GM18907 (cell line): ENCODE data around the gene ZNF438.
A peak's percentile ranks its signal among the peaks of the same experiment; 100 is the strongest.

ENCODE experiments used
- ATAC-seq: cut with Tn5 transposase; IDR thresholded peaks from one replicate; pipeline ENCODE4 v1.9.1; 2021; ENCODE audit warnings: mild to moderate bottlenecking, moderate library complexity; ENCODE audit not compliant: unreplicated experiment

The ZNF438 gene

DNA sequence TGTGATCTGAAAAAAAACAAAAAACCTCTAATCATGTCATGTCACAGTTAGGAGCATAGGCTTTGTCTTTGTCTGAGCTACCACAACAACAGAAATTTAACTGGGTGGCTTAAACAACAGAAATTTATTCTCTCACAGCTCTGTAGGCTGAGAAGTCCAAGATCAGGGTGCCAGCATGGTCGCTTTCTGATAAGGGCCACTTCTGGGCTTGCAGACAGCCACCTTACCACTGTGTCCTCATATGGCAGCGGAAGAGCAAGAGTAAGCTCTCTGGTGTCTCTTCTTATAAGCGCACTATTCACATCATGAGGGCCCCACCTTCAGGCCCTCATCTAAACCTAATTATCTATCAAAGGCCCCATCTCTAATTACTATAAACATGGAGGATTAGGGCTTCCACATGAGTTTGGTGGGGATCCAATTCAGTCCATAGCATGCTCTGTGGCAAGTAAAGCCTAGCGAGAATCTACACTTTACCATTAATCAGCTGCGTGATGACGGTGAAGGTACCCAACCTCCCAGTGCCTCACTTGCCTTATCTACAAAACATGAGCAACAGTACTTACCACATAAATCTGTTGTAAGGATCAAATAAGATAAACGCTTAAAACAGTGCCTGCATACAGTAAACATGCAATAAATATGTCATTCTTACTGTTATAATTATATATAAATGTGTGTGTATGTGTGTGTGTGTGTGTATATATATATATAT is 17.3 kb downstream of the ZNF438 start:
- ATAC-seq, result no peak

DNA sequence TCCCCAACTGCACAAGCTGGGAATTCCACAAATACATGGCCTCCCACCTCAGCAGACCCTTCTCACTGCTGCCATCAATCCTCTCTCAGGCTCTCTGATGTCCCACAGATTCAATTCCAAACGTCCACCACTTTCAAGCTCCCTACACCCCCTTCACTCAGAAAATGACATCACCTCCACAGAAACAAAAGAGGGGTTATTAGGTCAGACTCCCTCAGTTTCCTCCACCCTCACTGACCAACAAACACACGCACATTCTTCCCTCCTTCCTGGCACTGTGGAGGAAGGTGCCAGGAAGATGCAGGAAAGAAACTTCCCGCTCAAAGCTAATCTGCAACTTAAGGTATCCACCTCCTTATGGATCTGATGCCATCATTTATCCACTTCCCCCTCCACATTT is 18.3 kb downstream of the ZNF438 start:
- no peak for ATAC-seq

DNA sequence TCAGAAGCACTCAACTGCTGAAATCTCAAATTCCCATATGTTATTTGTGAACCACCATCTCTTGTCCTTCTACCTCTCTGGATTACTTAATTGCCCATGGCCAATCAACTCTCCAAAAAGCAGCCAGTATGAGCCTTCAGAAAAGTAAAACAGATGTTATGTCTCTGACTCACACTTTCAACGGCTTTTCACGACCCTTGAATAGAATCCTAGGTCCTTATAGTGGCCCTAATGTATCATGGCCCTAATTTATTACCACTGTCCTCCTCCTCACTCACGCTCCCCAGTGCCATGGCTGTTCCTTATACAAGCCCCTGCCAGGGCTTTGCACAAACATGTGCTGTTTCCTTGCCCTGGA is 20.0 kb downstream of the ZNF438 start:
- ATAC-seq, result no peak

DNA sequence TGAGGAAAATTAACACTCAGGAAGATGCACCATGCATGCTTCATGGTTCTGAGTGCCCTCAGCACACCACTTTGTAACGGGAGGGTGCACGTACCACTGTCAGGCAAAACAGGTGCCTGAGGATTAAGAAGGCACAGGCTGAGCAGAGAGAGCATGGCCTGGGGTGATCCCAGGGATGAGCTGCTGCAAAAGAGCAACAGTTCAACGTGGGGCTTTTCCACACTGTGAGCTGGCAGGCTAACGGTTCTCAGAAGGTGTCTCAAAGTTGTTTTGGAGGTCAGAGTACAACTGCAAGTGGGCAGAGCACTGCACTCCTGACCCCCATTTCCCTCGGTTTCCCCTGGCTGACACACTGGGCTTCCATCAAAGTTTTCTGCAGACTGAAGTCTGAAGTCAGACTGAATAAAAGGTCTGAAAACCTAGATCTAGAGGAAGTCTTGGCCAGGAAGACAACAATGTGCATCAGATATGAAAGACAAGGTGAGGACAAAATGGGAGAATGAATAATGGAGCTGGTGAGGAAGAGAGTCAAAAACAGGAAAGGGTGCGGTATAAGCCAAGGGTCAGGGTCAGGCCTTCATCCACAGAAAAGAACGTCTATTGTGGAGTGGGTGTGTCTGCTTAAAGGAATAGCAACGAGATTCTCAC is 20.5 kb downstream of the ZNF438 start:
- no peak for ATAC-seq

DNA sequence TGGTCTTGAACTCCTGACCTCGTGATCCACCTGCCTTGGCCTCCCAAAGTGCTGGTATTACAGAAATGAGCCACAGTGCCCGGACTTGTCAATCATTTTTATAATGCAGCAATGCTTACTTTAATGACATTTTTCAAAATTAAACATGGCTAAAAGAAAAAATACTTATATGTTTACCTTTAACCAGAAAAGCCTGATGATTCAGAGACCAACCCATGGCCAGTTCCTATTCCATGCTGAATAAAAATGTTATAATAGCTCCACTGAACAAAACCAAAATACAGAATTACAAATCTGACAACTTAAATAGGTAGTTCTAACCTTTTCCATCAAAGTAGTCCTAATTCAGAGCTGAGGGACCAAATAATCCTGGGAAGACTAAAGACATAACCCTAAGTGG is 21.6 kb downstream of the ZNF438 start:
- ATAC-seq, result no peak

DNA sequence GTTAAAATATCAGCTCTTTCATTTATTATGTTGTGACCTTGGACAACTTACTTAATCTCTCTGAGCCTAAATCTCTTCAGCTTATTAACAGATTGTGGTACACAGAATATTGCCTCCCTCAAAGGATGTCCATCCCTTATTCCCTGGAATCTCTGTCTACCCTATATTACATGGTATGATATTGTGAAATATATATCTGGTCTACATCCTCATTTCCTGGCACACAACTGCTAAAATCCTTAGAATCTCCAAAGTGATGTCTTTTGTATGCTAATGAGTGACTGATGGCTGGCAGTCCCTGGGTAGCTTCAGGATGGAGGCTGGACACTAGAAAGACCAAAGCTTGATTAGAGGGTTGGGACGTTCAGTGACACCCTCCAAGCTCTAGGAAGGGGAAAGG is 25.8 kb downstream of the ZNF438 start:
- ATAC-seq, result no peak

DNA sequence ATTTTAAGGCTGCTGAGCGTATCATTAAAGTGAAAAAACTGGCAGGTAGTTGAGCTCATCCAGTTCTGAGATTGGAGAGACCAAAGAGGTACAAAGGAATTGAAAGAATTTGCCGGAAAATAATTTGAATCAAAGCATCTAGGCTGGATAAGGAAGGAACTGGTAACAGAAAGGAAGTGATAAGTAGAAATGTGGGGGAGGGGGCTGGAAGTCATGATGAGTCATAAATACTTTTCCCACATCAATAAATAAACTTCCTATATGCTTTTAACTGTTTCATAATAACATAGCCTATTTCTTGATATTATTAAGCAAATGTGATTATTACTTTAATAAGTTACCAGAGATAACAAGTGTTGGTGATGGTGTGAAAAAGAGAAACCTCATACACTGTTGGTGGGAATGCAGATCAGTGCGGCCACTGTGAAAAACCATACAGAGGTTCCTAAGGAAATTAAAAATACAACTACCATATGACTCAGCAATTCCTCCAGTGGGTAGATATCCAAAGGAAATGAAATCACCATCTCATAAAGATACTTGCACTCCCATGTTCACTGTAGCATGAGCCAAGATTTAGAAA is 27.0 kb downstream of the ZNF438 start:
- no peak for ATAC-seq

DNA sequence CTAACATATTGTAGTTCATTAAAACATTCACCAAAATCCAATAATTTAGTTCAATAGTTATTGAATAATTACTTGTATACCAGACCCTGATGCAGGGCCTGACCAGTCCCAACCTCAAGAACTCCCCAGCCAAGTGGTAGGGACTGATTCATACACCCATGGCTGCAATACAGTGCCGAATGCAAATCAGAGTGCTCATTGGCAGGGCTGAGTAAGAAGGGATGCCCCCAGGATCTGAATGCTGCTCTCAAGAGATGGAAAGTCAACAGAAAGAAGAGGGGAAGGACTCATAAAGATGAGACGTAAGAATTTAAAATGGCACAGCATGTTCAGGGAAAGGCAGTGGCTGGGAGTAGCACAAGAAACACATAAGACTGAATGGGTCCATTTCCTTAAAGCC is 29.9 kb downstream of the ZNF438 start:
- no peak for ATAC-seq

DNA sequence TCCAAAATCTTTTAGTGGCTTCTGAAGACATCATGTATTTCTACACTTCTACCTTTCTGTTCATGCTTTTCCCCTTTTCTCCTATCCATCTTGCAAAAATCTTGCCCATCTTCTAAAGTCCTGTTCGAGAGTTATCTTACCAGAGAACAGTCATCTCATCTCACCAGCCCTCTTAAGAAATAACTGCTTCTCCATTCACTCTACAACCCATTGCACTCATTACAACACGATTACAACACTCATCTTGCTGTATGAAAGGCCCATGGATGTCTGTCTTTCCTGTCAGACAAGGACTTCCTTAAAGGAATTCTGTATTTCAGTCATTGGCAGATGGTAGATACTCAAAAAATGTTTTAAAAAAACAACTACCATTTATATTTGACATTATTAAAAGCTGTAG is 30.8 kb downstream of the ZNF438 start:
- ATAC-seq, result no peak

DNA sequence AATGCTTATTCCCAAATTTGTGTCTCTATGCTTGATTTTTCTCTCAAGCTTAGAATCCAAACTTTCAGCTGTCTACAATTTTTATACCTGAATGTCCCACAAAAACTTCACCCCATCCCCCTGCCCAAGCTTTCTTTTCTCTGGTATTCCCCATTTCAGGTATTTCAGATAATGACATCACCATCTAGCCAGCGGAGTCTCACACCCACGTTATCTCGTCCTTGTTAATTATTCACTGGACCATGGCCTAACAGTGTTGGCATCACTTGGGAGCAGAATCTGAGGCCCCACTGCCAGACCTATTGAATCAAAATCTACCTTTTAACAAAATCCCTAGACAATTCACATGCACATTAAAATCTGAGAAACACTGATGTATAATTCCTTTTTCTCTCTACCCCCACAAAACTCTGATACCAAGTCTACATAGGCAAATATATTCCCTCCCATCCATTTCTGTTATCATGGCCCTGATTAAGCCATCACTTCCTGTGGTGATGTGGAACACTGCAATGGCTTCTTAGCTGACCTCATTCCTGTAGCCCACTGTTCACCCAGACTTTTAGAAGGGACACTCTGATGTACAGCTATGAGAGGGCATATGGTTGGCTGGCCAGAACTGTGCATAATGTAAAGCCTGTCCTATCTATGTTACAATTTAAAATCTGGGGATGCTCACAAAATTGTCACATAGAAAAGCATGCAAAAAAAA is 31.4 kb downstream of the ZNF438 start:
- ATAC-seq, result no peak

DNA sequence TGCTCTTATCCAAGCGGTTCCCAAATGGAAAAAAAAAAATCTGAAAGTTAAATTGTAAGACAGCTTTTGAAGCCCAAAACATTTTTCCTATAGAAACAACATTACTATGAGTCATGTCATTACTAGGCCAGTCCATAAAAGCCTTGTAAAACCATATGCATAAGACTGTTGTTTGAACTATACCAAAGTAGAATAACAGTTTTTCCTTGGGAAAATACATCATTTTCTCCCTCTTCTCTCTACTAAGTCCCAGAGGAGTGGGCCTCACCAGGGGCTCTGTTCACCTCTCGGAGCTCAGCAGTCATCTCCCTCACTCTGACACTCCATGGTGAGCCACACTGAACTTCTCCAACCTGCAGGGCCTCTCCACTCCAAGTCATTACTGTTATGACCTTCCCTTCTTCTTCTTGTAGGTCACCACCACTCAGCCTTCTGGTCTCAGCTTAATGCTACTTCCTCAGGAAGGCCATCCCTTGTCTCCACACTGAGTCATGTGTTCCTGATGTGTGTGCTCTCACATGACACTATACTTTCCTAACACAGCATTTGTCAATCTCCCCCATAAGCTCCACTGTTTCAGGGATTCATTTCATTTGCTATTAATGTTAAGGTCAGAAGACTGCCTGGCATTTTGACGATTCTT is 32.5 kb downstream of the ZNF438 start:
- ATAC-seq, result peak; percentile 19

DNA sequence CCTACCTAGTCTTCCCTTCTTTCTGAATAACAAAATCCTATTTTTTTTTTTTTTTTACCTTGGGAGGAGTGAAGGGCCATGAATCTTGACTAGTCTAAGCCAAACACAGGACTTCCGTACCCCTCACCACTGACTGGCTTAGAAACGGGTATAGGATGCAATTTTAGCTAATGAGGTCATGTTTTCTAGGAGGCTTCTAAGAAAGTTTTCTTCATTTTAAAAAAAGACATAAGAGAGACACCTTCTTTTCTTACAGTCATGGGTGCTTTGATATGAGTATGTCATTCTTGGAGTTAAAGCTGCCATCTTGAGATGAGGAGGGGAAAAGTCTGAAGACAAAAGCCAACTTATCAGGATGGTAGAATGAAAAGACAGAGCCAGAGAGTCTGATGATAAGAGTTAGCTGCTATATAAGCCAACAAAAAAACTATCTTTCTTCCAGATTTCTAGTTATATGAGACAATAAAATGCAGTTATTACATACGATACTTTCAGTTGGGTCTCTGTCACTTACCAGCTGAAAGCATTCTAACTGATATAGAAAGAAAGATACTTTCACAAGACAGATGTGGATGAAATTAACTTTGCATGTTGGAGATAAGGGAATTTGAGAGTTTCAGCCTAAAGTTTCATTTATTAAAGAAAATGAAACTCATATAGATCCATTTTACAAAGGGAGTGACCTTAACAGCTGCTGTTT is 34.0 kb downstream of the ZNF438 start:
- no peak for ATAC-seq

DNA sequence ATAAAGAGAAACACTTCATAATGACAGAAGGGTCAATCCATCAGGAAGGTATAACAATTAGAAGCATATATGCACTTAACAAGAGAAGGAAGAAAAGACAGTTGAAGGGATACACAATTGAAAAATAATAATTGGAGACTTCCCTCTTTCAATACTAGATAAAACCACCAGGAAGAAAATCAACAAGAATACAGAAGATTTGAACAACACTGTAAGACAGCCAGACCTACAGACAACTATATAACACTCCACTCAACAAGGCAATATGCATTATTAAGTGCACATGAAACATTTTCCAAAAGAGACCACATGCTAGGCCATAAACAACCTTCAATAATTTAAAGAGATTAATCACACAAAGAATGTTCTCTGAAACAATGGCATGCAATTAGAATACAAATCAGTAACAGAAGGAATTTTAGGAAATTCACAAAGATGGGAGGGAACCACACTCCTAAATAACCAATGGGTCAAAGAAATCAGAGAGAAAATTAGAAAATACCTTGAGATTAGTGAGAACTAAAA is 35.1 kb downstream of the ZNF438 start:
- ATAC-seq, result no peak

DNA sequence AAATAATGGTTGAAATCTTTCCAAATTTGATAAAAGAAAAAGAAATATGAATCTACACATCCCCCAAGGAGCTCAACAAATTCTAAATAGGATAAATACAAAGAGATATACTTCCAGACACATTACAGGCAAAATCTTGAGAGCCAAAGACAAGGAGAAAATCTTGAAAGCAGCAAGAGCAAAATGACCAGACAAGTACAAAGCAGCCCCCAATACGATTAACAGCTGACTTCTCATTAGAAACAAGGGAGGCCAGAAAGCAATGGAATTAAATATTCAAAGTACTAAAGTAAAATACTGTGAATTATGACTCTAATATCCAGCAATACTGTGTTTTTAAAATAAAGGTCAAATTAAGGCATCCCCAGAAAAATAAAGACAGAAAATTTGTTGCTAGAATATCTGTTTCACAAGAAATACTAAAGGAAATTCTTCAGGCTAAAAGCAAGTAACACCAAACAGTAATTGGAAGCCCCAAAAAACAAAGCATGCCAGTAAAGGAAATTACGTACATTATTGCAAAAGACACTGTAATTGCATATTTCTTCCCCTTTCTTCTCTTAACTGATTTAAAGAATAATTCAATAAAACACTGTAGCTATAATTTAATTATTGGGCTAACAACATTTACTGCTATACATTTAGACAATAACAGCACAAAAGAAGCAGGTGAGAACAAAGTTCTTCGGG is 36.4 kb downstream of the ZNF438 start:
- no peak for ATAC-seq

DNA sequence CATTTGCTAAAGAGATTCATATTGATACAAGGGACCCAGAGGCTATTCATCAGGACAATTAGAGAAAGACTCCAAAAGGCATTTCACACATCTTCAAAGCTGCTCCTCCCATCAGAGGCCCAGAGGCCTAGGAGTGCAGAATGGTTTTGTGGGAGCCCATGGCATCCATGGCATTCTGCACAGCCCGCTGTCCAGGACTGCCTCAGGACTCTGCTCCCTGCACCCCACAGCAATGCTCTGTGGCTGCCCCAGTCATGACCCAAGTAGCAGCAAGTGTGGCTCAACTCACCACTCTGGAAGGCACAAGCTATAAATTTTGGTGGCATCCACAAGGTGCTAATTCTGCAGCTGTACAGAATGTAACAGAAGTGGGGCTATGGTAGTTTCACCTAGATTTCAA is 38.5 kb downstream of the ZNF438 start:
- ATAC-seq, result no peak

DNA sequence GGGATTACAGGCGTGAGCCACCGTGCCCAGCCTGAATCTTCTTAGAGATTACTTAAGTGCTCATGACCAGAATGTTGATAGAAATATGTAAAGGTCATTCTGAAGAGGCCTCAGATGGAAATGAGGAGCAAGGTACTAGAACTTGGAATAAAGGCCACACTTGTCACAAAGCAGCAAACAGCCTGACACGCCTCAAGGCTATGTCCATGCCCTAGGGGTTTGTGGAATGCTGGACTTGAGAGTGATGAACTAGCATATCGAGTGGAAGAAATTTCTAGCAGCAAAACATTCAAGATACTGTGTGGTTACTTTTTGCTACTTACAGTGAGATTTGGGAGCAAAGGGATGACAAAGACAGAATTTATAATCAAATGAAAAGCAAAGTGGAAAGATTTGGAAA is 39.0 kb downstream of the ZNF438 start:
- no peak for ATAC-seq

DNA sequence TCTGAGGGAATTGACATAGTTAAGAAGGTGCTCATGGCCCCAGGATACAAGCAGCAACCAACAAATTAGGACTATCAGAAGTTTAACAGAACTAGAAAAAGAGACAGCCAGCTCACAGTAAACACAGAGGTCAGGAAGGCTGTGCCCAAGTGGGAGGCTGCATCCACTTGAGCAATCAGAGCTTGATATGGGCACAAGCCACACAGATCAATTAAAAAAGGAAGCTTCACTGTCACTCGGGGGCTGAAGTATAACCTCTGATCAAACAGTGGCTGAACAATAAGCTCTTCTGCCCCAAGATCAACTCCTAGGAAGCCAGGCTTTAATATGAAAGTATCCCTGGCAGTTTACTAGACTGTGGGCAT is 40.0 kb downstream of the ZNF438 start:
- ATAC-seq, result no peak

DNA sequence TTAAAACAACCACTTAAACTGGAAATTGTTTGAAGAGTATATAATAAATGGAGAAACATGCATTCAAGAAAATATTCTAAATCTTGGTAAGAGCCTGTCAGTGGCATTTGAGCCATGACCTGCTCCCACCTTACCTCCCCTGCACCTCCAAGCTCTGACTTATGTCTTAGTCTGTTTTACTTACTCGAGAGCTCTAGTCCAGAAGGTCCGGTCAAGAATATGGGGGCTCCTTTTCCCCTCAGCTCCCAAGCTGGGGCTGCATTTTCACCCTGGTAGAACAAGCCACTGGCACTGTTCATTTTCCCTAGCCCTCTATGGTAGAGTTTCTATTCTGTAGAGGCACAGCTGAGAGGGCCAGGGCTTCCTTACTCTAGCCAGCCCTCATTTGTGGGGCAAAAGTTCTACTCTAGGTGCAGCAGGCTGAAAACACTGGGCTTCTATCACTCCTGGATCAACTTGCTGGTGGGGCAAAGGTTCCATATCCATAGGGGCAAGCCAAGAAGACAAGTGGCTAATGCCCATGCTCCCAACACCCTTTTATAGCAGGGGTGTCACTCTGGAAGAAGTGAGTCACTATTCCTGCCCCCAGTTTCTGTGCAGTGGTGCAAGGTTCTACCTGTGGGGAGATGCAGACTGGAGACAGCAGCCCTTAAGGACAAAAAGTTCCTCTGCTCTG is 40.6 kb downstream of the ZNF438 start:
- no peak for ATAC-seq

DNA sequence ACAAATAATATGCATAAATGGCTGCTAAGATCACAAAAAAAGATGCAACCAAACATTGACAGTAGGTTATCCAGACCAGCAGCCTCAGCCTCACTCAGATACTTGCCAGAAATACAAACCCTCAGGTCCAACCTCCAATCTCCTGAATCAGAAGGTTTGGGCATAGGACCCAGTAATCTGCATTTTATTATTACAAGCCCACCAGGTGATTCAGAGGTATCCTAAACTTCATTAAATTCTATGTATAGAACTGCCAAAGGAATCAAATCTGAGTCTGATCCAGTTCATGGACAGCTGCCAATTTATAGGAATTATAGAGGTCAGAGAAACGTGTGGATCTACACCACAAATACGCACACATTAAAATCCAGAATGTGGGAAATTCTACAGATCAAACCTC is 41.3 kb downstream of the ZNF438 start:
- ATAC-seq, result no peak
